Esophagus squamous epithelium (tissue), 5 donors: Measurements from ENCODE around the gene TMEM87B. TPM values are rescaled to one million over a fixed set of nuclear protein-coding genes. Genes with fewer than 3 reads are reported as not detected.

Experiments
- DNase-seq: peaks from one replicate; lab custom pipeline; 2025; lab: John Stamatoyannopoulos, UW
- H3K27ac ChIP-seq, 4 donors: fragments of 200-600 bp; sonication (generic); one replicate each; pipeline ENCODE4 v1.5.1; 2016 to 2019; ENCODE audit warnings: mild to moderate bottlenecking in 1 of 4
- H3K27me3 ChIP-seq, 4 donors: fragments of 200-600 bp; sonication (generic); 1 replicate in 3 of 4; 2 replicates in 1 of 4; pipeline versions ENCODE4 v1.5.1 to v1.6.0; 2017 to 2021; ENCODE audit warnings: antibody characterized with exemption in 1 of 4
- H3K36me3 ChIP-seq, 3 donors: fragments of 200-600 bp; sonication (generic); one replicate each; pipeline ENCODE4 v1.5.1; 2016 to 2019
- H3K4me1 ChIP-seq, 3 donors: fragments of 200-600 bp; sonication (generic); one replicate each; pipeline ENCODE4 v1.5.1; 2017 to 2019
- H3K4me3 ChIP-seq, 4 donors: fragments of 200-600 bp; sonication (generic); 1 replicate in 3 of 4; 2 replicates in 1 of 4; pipeline ENCODE4 v1.5.1; 2016 to 2019; ENCODE audit warnings: mild to moderate bottlenecking in 2 of 4, moderate library complexity in 1 of 4
- H3K9me3 ChIP-seq, 3 donors: fragments of 200-600 bp; sonication (generic); one replicate each; pipeline ENCODE4 v1.5.1; 2016 to 2019
- POLR2A ChIP-seq, 4 donors: fragments of 450-650 bp; IDR thresholded peaks; one replicate each; pipeline ENCODE4 v1.6.1; 2017; ENCODE audit warnings: antibody characterized with exemption in 4 of 4, mild to moderate bottlenecking in 4 of 4, moderate library complexity in 3 of 4
- WGBS, 2 donors: methylation state at CpG; one replicate each; pipeline ENCODE4 v1.1.5; 2018; 5-methylcytosine and 5-hydroxymethylcytosine counted together
- intact Hi-C: fragments of 100-400 bp; cut with DNase I; formaldehyde crosslinking; loops from one replicate; pipeline ENCODE4 v1.15.0; 2022
- total RNA-seq, 4 donors: library from RNA; depleted of rRNA; stranded (reverse); fragments of >200 nt; gene quantifications; one replicate each; pipeline ENCODE4 v1.1.0, GENCODE V29; 2016
- TF ChIP-seq, protein P1 (sequence below), 6 experiments: fragments of 450-650 bp in 4 of 6; fragments of 200-600 bp in 2 of 6; sonication (generic) in 2 of 6; IDR thresholded peaks; one replicate each; pipeline ENCODE4 v1.5.1; 2016 to 2019; ENCODE audit warnings: antibody characterized with exemption in 6 of 6, mild to moderate bottlenecking in 4 of 6, moderate library complexity in 4 of 6
- donor health status: DM: yes; HTN: yes; CAD: no.

Gene TMEM87B
- total RNA-seq, 4 donors from 2014 or later, result 17.7 to 30.0 (median 23.6) TPM

DNA sequence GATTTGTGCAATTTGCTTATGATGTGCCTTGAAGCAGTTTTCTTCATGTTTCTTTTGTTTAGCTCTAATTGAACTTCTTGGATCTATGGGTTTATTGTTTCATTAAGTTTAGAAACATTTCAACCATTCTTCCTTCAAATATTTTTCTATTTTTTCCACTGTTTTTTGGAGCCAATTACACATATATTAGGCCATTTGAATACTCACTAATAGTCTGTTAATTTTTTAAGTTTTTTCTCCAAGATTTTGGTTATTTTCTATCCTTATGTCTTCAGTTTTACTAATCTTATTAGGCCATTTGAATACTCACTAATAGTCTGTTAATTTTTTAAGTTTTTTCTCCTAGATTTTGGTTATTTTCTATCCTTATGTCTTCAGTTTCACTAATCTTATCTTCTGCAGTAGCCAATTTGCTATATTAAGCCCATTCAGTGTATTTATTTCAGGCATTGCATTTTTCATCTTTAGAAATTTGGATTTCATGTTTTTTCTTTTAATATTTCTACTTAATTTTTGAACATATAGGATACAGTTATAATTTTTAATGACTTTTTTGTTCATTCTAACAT is 9.5 kb upstream of the TMEM87B start:
- H3K4me1 ChIP-seq, result peaks cover 0 to 36% (median 2%) of the 10 kb centered on the region in 3 donors
- no peaks in the 10 kb centered on the region for H3K27me3 ChIP-seq
- no peak overlapping the region for H3K27ac ChIP-seq
- peaks cover 0 to 10% (median 0%) of the 10 kb centered on the region in 3 donors for H3K9me3 ChIP-seq
- no peaks in the 10 kb centered on the region for H3K36me3 ChIP-seq
- no peak overlapping the region for H3K4me3 ChIP-seq
- DNase-seq, result no peak
- no peak for TF ChIP-seq POLR2A (IDR thresholded peaks at IDR 0.05)
- TF ChIP-seq, protein P1, sequence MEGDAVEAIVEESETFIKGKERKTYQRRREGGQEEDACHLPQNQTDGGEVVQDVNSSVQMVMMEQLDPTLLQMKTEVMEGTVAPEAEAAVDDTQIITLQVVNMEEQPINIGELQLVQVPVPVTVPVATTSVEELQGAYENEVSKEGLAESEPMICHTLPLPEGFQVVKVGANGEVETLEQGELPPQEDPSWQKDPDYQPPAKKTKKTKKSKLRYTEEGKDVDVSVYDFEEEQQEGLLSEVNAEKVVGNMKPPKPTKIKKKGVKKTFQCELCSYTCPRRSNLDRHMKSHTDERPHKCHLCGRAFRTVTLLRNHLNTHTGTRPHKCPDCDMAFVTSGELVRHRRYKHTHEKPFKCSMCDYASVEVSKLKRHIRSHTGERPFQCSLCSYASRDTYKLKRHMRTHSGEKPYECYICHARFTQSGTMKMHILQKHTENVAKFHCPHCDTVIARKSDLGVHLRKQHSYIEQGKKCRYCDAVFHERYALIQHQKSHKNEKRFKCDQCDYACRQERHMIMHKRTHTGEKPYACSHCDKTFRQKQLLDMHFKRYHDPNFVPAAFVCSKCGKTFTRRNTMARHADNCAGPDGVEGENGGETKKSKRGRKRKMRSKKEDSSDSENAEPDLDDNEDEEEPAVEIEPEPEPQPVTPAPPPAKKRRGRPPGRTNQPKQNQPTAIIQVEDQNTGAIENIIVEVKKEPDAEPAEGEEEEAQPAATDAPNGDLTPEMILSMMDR (IDR thresholded peaks at IDR 0.05), result no peak
- intact Hi-C loops, result loop anchor here (2.0 kb wide), 1 partner anchor 149 kb away; no protein-coding TSS in a partner anchor

DNA sequence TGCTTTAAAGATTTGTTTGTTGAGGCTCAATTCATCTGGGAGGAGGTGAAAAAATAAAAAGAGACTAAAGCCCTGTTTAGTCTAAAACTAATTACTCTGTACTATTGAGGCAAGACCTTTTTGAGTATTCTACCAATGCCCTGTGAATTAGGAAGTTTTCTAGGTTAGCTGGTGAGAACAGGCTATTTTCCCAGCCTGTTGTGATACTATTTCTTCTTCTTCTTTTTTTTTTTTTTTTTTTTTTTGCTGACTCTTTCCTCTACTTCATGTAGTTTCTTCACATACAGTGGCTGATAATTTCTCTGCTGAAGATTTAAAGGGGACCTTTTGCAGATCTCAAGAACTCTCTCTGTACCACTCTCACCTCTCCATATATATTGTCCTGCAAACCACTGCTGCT is 8.8 kb upstream of the TMEM87B start:
- no peak overlapping the region for H3K4me3 ChIP-seq
- H3K9me3 ChIP-seq, result peaks cover 0 to 10% (median 0%) of the 10 kb centered on the region in 3 donors
- H3K4me1 ChIP-seq, result peaks cover 0 to 32% (median 2%) of the 10 kb centered on the region in 3 donors
- H3K27me3 ChIP-seq, result no peaks in the 10 kb centered on the region
- intact Hi-C loops, result no loop called here
- TF ChIP-seq, protein P1 (IDR thresholded peaks at IDR 0.05), result no peak
- no peak for TF ChIP-seq POLR2A (IDR thresholded peaks at IDR 0.05)
- no peaks in the 10 kb centered on the region for H3K36me3 ChIP-seq
- no peak overlapping the region for H3K27ac ChIP-seq
- no peak for DNase-seq

DNA sequence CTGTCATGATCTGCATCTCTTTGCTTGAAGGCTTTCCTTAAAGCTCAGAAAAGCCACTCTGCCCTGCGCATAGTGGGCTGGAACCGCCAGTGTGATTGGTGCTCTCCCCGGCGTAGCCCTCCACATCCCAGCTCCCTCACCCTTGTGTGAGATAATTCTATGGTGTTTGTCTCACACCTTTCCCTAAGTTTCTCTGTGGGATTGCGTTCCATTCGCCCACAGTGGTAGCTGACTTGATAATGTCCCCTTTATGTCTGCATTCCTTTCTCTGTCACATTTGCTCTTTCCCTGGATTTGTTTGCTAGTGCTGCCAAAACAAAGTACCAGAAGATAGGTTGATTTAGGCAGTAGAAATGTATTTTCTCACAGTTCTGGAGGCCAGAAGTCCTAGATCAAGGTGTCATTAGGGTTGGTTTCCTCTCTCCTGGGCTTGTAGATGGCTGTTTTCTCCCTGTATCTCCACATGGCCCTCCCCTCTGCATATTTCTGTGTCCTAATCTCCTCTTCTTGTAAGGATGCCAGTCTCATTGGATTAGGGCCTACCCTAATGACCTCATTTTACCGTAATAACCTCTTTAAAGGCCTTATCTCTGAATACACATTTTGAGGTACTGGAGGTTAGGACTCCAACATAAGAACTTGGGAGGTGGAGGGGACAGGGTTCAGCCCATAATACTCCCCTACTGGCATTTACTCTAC is 7.4 kb upstream of the TMEM87B start:
- intact Hi-C loops, result no loop called here
- H3K27me3 ChIP-seq, result no peaks in the 10 kb centered on the region
- peaks cover 0 to 20% (median 2%) of the 10 kb centered on the region in 3 donors for H3K4me1 ChIP-seq
- TF ChIP-seq, protein P1 (IDR thresholded peaks at IDR 0.05), result no peak
- TF ChIP-seq POLR2A (IDR thresholded peaks at IDR 0.05), result no peak
- H3K27ac ChIP-seq, result no peak overlapping the region
- no peak for DNase-seq
- peaks cover 0 to 10% (median 0%) of the 10 kb centered on the region in 3 donors for H3K9me3 ChIP-seq
- no peaks in the 10 kb centered on the region for H3K36me3 ChIP-seq
- H3K4me3 ChIP-seq, result no peak overlapping the region
- WGBS, 2 donors, result 85 to 86% methylated on average over 7 of the region's 7 CpGs

DNA sequence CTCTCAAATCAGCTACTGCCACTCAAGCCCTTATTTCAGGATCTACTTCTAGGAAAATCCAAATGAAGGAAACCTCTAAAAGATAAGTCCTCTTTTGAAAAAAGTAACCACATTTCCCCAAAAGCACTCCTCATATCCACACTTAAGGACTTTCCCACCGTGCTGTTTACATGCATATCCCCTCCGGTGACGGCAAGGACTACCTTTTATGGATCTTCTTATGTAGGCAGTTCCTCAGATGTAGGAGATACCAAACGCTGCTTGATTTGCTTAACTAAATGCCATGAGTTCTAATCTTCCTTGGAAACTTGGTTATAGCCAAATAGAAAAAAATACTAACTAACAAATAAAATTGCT is 6.9 kb upstream of the TMEM87B start:
- WGBS, 2 donors, result 60 to 62% methylated on average over 4 of the region's 4 CpGs
- Histone ChIP-seq H3K4me1 (peaks cover 0 to 23% (median 3%) of the 10 kb centered on the region in 3 donors), H3K36me3 (no peaks in the 10 kb centered on the region), H3K9me3 (peaks cover 0 to 10% (median 0%) of the 10 kb centered on the region in 3 donors), H3K27me3 (no peaks in the 10 kb centered on the region), H3K27ac (no peak overlapping the region), H3K4me3 (no peak overlapping the region)
- intact Hi-C loops, result no loop called here
- DNase-seq, result no peak
- TF ChIP-seq, protein P1 (IDR thresholded peaks at IDR 0.05), result no peak
- TF ChIP-seq POLR2A (IDR thresholded peaks at IDR 0.05), result no peak

DNA sequence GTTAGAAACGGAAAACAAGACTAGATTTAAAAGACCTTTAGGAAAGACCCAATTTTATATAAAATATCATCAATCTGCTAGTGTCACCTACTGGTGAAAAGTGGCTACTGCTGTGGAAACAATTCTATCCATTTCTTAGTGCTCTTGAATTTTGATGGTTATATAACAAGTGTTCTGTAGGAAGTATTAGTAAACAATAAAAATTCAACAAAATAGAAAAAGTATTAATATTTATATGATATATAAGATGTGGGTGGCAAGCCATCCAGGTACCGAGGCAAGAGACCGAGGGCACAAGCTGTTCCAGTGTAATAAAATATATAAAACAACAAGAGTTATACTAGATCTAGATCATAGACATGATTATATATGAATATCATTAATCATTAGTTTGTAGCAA is 6.2 kb upstream of the TMEM87B start:
- WGBS, 2 donors, result 12 to 14% methylated on average over 3 of the region's 3 CpGs
- Histone ChIP-seq H3K27ac (no peak overlapping the region), H3K27me3 (no peaks in the 10 kb centered on the region), H3K4me1 (peaks cover 0 to 29% (median 10%) of the 10 kb centered on the region in 3 donors), H3K36me3 (no peaks in the 10 kb centered on the region), H3K9me3 (peaks cover 0 to 10% (median 0%) of the 10 kb centered on the region in 3 donors), H3K4me3 (no peak overlapping the region)
- intact Hi-C loops, result no loop called here
- no peak for TF ChIP-seq POLR2A (IDR thresholded peaks at IDR 0.05)
- TF ChIP-seq, protein P1 (IDR thresholded peaks at IDR 0.05), result peak; percentile 74 to 95 (median 90)
- no peak for DNase-seq
